ENCODE data around the gene RCHY1. TPM values are rescaled to one million over a fixed set of nuclear protein-coding genes. Genes with fewer than 3 reads are reported as not detected.
"Not testable (repeated sequence)": the region's sequence is repeated elsewhere in the genome, so short reads cannot be mapped to it uniquely, and the experiment has no call there.

Gene RCHY1
- total RNA-seq, 1 experiment from 2014 or later: 7.1 TPM

- intact Hi-C loops (cut with micrococcal nuclease; ENCODE audit: unreplicated experiment): no loop called here
- BruUV-seq (replicated peaks): no TSS peak
- Histone ChIP-seq H3K9me2 (ENCODE audit: insufficient read depth) (no peaks in the 10 kb centered on the region), H4K20me1 (ENCODE audit: insufficient read depth) (no peaks in the 10 kb centered on the region), H3K27ac (no peak overlapping the region), H3K79me2 (ENCODE audit: low read depth) (no peaks in the 10 kb centered on the region), H3K9me3 (ENCODE audit: insufficient read depth, low read depth) (no peaks in the 10 kb centered on the region), H3K27me3 (ENCODE audit: insufficient read depth, low read depth) (no peaks in the 10 kb centered on the region), H3K4me2 (no peak overlapping the region), H3K36me3 (ENCODE audit: low read depth) (no peaks in the 10 kb centered on the region), H3K4me3 (no peak overlapping the region), H3F3A (ENCODE audit: insufficient read depth, low read depth) (no peaks in the 10 kb centered on the region), H2AFZ (no peak overlapping the region), H3K4me1 (replicated peaks; ENCODE audit: insufficient read depth) (no peaks in the 10 kb centered on the region)
- CTCF ChIA-PET: no interaction called here
- no peak for TF ChIP-seq EZH2 (IDR thresholded peaks at IDR 0.05; ENCODE audit: low read depth)
- TF ChIP-seq CTCF (conservative IDR thresholded peaks at IDR 0.05): no peak
- DNase-seq: peak in 1 of 2 experiments; percentile 21
- POLR2A ChIA-PET (ENCODE audit: unreplicated experiment): no interaction called here
Observed at GRCh38 chr4:75547647-75548387, 33.6 kb upstream of the RCHY1 start.

GRCh38 chr4:75545526-75545925 lies 31.3 kb upstream of the RCHY1 start:
- H3K27ac ChIP-seq: no peak overlapping the region

GRCh38 chr4:75544870-75545269 lies 30.7 kb upstream of the RCHY1 start:
- CTCF ChIA-PET: no interaction called here
- no peaks in the 10 kb centered on the region for H3K4me1 ChIP-seq (replicated peaks; ENCODE audit: insufficient read depth)
- POLR2A ChIA-PET (ENCODE audit: unreplicated experiment): no interaction called here
- TF ChIP-seq EZH2 (IDR thresholded peaks at IDR 0.05; ENCODE audit: low read depth) (no peak), CTCF (conservative IDR thresholded peaks at IDR 0.05) (no peak)
- no peak for DNase-seq
- H3K27ac ChIP-seq: no peak overlapping the region
- H4K20me1 ChIP-seq (ENCODE audit: insufficient read depth): no peaks in the 10 kb centered on the region
- no peaks in the 10 kb centered on the region for H3K36me3 ChIP-seq (ENCODE audit: low read depth)
- intact Hi-C loops (cut with micrococcal nuclease; ENCODE audit: unreplicated experiment): no loop called here
- no peaks in the 10 kb centered on the region for H3K27me3 ChIP-seq (ENCODE audit: insufficient read depth, low read depth)
- no peak overlapping the region for H3K4me2 ChIP-seq
- no peaks in the 10 kb centered on the region for H3K9me3 ChIP-seq (ENCODE audit: insufficient read depth, low read depth)
- BruUV-seq (replicated peaks): no TSS peak
- H3K9me2 ChIP-seq (ENCODE audit: insufficient read depth): no peaks in the 10 kb centered on the region
- H3K4me3 ChIP-seq: no peak overlapping the region
- H3K79me2 ChIP-seq (ENCODE audit: low read depth): no peaks in the 10 kb centered on the region
- H3F3A ChIP-seq (ENCODE audit: insufficient read depth, low read depth): no peaks in the 10 kb centered on the region
- H2AFZ ChIP-seq: no peak overlapping the region

More at GRCh38 chr4:75545526-75545925, 31.3 kb upstream of the RCHY1 start:
- Histone ChIP-seq H4K20me1 (ENCODE audit: insufficient read depth) (no peaks in the 10 kb centered on the region), H3K4me3 (no peak overlapping the region), H3K4me1 (replicated peaks; ENCODE audit: insufficient read depth) (no peaks in the 10 kb centered on the region), H3K9me2 (ENCODE audit: insufficient read depth) (no peaks in the 10 kb centered on the region), H3K4me2 (no peak overlapping the region), H2AFZ (no peak overlapping the region), H3K27me3 (ENCODE audit: insufficient read depth, low read depth) (no peaks in the 10 kb centered on the region), H3K79me2 (ENCODE audit: low read depth) (no peaks in the 10 kb centered on the region), H3K9me3 (ENCODE audit: insufficient read depth, low read depth) (no peaks in the 10 kb centered on the region), H3F3A (ENCODE audit: insufficient read depth, low read depth) (no peaks in the 10 kb centered on the region), H3K36me3 (ENCODE audit: low read depth) (no peaks in the 10 kb centered on the region)
- intact Hi-C loops (cut with micrococcal nuclease; ENCODE audit: unreplicated experiment): no loop called here
- no TSS peak for BruUV-seq (replicated peaks)
- no peak for DNase-seq
- ChIA-PET CTCF (no interaction called here), POLR2A (ENCODE audit: unreplicated experiment) (no interaction called here)
- TF ChIP-seq EZH2 (IDR thresholded peaks at IDR 0.05; ENCODE audit: low read depth) (no peak), CTCF (conservative IDR thresholded peaks at IDR 0.05) (no peak)

- DNase-seq; intact Hi-C loops (cut with micrococcal nuclease; ENCODE audit: unreplicated experiment); BruUV-seq (replicated peaks): not testable (repeated sequence)
Observed at GRCh38 chr4:75544220-75544619, 30.0 kb upstream of the RCHY1 start.

More at GRCh38 chr4:75544220-75544619, 30.0 kb upstream of the RCHY1 start:
- H3K9me2 ChIP-seq (ENCODE audit: insufficient read depth); H3K4me3 ChIP-seq; H3K79me2 ChIP-seq (ENCODE audit: low read depth); H3K36me3 ChIP-seq (ENCODE audit: low read depth); H3K4me2 ChIP-seq; H2AFZ ChIP-seq; H3K27me3 ChIP-seq (ENCODE audit: insufficient read depth, low read depth); H3K4me1 ChIP-seq (replicated peaks; ENCODE audit: insufficient read depth); CTCF ChIA-PET; H3K9me3 ChIP-seq (ENCODE audit: insufficient read depth, low read depth); H3F3A ChIP-seq (ENCODE audit: insufficient read depth, low read depth); H3K27ac ChIP-seq; H4K20me1 ChIP-seq (ENCODE audit: insufficient read depth): not testable (repeated sequence)
- POLR2A ChIA-PET (ENCODE audit: unreplicated experiment): interaction anchor here (0.6 kb wide), 1 partner anchor 9 kb away, joined by 4 read pairs; no protein-coding TSS in a partner anchor

Data from PC-9 (cell line).